IPS-18c (cell line): Measurements from ENCODE around the gene CACNG6.
A peak's percentile ranks its signal among the peaks of the same experiment; 100 is the strongest.

Source experiments
- H3K4me3 ChIP-seq: 2 replicates; pipeline ENCODE4 v1.7.0; 2013; ENCODE audit warnings: low read depth, mild to moderate bottlenecking, low read length, moderate library complexity; ENCODE audit not compliant: insufficient read depth
- H3K9me3 ChIP-seq: one replicate; pipeline ENCODE4 v1.6.1; 2013; ENCODE audit warnings: mild to moderate bottlenecking, low read length, moderate library complexity; ENCODE audit not compliant: control insufficient read depth, insufficient read depth

The CACNG6 gene

DNA sequence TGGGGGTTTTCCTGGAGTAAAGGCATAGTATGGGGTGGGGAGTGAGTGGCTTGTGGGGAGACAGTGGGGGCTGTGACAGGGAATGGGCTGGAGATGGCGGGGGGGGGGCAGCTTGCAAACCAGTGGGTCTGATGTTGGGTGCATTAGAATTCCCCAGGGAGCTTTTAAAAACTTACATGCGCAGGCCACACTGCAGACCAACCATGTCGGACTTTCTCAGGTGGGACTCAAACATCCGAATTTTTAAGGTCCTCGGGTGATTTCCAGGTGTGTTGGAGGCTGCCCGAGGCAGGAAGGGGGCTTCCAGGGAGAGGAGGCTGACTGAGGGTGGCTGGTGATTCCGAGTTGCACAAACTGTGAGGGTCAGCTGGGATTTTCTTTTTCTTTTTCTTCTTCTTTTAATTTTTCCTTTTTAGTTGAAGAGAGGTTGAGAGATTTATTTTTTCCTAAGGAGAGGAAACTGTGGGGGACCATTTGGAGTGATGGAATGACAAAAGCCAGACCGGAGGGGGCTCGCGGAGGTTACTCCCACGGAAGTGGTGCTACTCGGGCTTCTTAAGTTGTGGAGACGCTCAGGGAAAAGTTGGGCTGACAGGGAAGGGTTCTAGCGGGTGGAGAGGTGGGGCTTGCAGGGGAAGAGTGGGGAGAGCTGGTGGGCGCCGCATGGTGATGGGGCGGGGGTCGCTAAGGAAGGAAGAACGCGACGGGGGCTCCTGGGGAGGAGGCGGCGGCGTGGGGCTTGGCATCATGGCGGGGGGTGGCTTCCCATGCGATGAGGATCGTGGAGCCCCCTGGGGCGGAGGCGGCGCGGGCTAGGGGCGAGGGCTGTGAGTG is 29.7 kb upstream of the CACNG6 start:
- Histone ChIP-seq H3K4me3 (peak overlapping the region; percentile 38), H3K9me3 (no peaks in the 10 kb centered on the region)

- Histone ChIP-seq H3K9me3 (no peaks in the 10 kb centered on the region), H3K4me3 (peak within 1 kb of the TSS; percentile 50)
Observed at GRCh38 chr19:53962887-53963431, 28.5 kb upstream of the CACNG6 start, which contains the start of gene CACNG8. Gene CACNG8 (plus strand): TSS chr19:53962937.

DNA sequence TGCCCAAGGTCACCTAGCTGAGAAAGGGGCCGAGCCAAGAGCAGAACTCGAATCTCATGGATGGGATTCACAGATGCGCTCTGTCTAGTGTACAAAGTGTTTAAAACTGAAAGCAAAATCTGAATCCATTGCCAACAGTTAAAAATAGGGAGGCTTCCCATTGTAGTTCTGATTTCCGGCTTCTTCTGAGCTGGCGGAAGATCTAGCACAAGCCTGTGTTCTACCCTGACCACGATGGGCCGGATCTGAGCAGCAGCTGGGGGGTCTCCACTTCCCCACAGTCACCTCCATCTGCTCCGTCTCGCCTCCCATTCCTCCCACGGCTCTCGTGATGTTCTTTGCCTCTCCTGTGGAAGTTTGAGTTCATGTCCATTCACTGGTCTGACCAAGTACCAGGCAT is 26.3 kb upstream of the CACNG6 start:
- Histone ChIP-seq H3K9me3 (no peaks in the 10 kb centered on the region), H3K4me3 (no peak overlapping the region)

- H3K9me3 ChIP-seq = no peaks in the 10 kb centered on the region
- no peak overlapping the region for H3K4me3 ChIP-seq
Observed at GRCh38 chr19:53966931-53967330, 24.5 kb upstream of the CACNG6 start.

DNA sequence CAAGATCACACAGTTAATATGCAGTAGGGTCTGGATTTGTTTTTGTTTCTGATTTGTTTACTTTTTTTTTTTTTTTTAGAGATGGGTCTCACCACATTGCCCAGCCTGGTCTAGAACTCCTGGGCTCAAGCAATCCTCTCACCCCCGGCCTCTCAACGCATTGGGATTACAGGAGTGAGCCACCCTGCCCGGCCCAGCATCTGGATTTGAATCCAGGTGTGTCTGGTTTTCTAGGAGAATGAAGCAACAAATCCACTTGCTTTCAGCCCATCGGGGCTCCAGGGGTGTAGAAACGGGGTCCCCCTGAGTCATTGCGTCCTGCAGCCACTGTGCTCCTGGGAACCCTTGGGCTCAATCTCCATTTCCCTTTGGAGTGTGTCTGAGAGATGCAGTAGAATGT is 22.1 kb upstream of the CACNG6 start:
- H3K9me3 ChIP-seq = no peaks in the 10 kb centered on the region
- H3K4me3 ChIP-seq = no peak overlapping the region

- no peak overlapping the region for H3K4me3 ChIP-seq
- no peaks in the 10 kb centered on the region for H3K9me3 ChIP-seq
Observed at GRCh38 chr19:53971673-53972072, 19.8 kb upstream of the CACNG6 start.

DNA sequence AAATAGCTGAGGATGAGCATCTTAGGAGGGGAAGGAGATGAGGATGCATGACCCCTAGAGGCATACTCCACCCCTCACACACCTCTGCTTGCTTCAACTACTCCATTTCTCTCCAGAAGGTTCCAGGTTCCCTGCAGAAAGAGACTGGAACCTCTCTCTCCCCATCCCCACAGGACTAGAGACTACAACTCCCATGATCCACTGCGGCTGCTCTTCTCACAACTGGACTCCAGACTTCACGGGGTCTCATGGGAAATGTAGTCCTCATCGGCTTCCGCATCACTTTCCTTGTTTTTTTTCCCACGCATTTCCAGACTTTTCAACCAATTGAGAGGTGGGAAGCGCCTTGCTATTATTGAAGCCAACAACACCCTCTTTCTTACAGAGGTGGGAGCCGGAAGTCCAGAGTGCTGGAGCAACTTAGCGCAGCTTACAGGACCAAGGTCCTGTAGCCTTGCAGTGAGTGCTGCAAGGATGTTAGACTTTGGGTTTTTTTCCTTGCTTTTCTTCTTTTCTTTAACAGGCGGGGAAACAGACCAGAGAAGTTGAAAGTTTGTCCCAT is 13.9 kb upstream of the CACNG6 start:
- H3K4me3 ChIP-seq = peak overlapping the region; percentile 44

DNA sequence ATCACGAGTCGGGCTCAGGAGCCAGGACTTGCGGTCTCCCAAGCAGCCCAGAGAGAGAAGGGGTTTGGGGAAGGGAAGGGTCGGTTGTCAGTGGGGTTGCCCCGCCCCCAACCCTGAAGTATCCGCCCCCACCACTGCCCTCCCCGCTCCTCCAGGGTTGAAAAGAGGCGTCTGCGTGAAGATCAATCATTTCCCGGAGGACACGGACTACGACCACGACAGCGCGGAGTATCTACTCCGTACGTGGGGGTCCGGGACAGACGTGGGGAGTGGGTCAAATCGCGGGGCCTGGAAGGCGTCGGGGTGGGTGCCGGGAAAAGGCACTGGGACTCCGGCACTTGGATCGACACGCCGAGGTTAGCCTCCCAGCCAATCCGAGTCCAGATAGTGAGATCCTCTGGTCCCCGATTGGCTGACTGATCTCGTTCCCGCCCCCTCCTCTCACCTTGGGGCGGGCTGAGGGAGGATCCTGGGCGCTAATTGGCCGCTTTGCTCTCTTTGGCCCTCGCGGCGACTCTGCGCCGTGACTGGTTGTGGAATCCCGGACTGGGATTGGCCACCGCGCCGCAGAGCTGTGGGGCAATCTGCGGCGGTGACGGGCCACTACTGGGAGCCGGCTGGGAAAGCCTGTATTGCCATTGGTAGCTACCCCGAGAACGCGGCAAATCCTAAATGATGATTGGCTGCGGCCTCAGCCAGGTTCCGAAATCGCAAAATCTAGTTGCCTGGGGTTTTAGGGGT is 13.3 kb upstream of the CACNG6 start:
- H3K9me3 ChIP-seq = no peaks in the 10 kb centered on the region
- H3K4me3 ChIP-seq = peak overlapping the region; percentile 44; the same call in 1 of the 2 replicates

More for the DNA sequence above, 13.9 kb upstream of the CACNG6 start:
- H3K9me3 ChIP-seq = no peaks in the 10 kb centered on the region

DNA sequence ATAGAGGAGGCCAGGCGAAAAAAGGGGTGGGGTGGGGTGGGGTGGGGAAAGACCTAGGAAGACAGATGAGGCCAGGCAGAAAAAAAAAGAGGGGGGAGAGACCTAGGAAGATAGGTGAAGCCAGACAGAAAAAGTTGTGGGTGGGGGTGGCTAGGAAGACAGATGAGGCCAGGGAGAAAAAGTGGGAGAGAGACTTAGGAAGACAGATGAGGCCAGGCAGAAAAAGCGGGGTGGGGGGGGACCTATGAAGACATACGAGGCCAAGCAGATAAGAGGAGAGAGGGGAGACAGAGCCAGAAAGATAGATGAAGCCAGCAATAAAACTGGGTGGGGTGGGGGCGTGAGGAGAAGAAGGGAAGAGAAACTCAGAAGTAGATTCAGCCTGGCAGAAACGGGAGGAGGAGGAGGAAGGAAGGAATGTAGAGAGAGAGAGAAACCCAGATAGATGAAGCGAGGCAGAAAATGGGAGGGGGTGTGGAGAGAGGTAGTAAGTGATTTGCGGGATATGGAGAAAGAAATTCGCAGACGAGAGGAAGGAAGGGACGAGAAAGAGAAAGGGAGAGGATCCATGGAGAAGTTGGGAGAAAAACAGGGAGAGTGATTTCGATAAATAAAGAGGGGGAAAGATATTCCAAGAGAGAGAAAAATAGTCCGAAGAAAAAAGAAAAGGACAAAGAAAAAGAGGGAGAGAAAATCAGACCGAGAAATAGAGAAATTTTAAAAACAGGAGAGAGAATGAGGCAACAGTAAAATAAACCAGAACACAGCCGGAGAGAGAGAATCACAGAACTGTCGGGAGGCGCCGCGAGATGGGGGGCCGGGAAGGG is 12.2 kb upstream of the CACNG6 start:
- no peaks in the 10 kb centered on the region for H3K9me3 ChIP-seq
- H3K4me3 ChIP-seq = peak overlapping the region; percentile 62

DNA sequence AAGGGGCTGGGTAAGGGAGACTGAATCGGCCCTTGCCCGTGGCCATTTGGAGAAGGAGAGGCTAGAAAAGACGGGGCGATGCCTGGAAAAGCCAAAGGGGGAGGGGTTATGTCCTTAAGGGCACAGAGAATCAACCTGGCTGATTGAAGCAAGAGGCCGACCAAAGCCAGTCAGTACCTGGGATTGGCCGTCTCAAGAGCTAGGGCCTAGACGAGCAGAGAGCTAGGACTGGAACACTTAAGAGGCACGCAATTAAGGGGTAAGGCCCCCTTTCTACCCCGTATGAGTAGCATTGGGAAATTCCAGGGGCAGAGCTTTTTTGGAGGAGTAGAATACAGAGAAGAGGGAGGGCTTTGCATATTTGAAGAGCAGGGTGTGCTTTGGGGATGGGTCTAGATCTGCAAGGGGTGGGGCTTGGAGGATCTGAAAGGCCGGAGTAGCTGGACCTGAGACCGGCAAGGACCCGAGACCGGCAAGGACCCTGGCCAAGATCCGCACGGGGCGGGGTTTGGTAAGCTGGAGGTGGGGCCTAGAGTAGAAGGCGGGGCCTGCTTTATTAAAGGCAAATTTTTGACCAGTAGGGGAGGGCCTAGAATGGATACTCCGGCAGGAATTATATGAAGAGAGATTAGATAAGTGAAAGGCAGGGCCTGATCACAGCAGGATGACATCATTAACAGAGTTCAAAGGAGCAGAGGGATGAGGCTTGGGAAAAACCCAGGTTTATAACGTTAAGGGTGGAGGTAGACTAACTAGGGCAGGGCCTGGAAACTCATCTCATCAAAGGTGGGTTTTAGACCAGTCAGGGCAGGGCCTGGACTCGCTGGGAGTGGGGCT is 10.7 kb upstream of the CACNG6 start:
- Histone ChIP-seq H3K4me3 (peak overlapping the region; percentile 44), H3K9me3 (no peaks in the 10 kb centered on the region)

GRCh38 chr19:53981376-53981951 is 10.0 kb upstream of the CACNG6 start:
- H3K9me3 ChIP-seq = no peaks in the 10 kb centered on the region
- H3K4me3 ChIP-seq = peak overlapping the region; percentile 44

- peak overlapping the region; percentile 43 for H3K4me3 ChIP-seq
- H3K9me3 ChIP-seq = no peaks in the 10 kb centered on the region
Observed at GRCh38 chr19:53982001-53982451, 9.4 kb upstream of the CACNG6 start.

GRCh38 chr19:53982611-53983010 is 8.8 kb upstream of the CACNG6 start:
- H3K4me3 ChIP-seq = no peak overlapping the region

GRCh38 chr19:53983457-53984289 is 7.8 kb upstream of the CACNG6 start:
- Histone ChIP-seq H3K4me3 (0 out of 2 replicates have a peak overlapping the region, but pooled peaks have one; percentile 20), H3K9me3 (no peaks in the 10 kb centered on the region)

More at GRCh38 chr19:53982611-53983010, 8.8 kb upstream of the CACNG6 start:
- H3K9me3 ChIP-seq = no peaks in the 10 kb centered on the region

- Histone ChIP-seq H3K9me3 (no peaks in the 10 kb centered on the region), H3K4me3 (no peak overlapping the region)
Observed at GRCh38 chr19:53985863-53986262, 5.6 kb upstream of the CACNG6 start.
